ENCODE results near the gene CSNK1A1L.

Gene CSNK1A1L

GRCh38 chr13:37106642-37107041 is 1.2 kb upstream of the CSNK1A1L start:
- DNase-seq (ENCODE audit: low read depth), result no peak

- no peak for DNase-seq (ENCODE audit: low read depth)
Observed at GRCh38 chr13:37102896-37103295, 2.6 kb downstream of the CSNK1A1L start.

DNA sequence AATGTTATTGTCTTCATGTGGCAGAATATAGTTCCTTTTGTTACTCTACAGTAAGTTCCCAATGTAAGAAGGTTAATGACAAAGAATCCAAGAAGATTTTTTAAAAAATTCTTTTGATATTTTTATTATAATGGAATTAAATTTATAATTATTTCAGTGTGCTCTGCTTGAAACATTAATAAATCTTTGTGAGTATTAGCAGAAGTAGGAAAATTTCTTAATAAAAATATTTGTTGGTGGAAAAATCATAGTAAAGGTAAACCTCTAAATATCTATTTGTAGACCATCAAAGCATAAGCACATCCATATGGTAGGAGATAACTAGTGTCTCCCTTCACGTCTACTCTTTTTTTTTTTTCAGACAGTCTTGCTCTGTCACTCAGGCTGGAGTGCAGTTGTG is 4.3 kb downstream of the CSNK1A1L start:
- no peak for DNase-seq (ENCODE audit: low read depth)

DNA sequence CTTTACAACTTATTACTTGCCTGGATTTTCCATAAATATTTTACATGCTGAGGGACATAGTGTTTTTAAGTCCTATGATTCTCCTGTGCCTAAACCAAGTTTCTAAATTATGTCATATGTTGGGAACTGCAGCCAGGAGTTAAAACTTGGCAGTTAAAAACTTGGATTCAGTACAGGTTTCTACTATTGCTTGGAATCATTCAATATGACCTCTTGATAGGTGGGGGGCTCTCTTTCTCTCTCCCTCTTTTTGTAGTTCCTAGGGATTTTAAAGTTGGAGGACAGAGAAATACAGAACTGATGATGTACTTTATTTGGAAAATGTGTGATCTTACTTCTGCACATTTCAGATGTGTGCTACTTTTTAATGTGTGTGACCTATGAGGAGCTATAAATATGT is 4.7 kb downstream of the CSNK1A1L start:
- no peak for DNase-seq (ENCODE audit: low read depth)

- no peak for DNase-seq (ENCODE audit: low read depth)
Observed at GRCh38 chr13:37097076-37097475, 8.4 kb downstream of the CSNK1A1L start.

GRCh38 chr13:37094840-37095239 is 10.6 kb downstream of the CSNK1A1L start:
- DNase-seq (ENCODE audit: low read depth), result no peak

DNA sequence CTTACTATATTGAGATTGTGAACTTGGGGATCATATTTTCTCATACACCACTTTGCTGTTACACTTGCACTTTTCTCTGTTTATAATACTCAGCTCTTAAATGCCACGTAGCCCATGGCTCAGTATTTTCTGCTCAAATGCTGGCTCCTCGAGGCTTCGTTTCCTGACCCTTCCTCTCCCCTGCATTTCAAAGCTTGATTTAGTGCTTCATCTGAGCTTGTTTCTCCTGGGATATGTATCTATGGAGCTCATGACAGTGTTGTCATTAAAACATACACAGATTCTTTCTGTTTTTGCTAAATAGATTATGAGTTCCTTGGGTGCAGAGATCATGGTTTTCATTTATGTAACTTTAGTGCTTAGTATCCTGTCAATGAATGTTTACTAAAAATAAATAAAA is 11.4 kb downstream of the CSNK1A1L start:
- no peak for DNase-seq (ENCODE audit: low read depth)

DNA sequence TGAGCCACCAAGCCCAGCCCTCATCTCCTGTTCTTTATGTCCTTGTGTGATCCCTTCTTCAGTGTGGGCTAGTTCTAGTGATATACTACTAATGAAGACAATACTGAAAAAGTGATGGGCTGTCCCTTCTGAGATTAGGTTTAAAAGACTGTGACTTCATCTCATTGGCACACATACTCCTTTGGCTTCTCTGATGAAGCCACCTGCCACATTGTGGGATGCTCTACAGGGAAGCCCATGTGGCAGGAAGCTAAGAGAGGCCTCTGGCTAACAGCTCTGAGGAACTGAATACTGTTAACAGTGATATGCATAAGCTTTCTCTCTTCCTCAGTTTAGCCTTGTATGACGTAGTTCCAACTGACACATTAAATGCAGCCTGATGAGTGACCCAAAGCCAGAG is 13.6 kb downstream of the CSNK1A1L start:
- DNase-seq (ENCODE audit: low read depth), result no peak

DNA sequence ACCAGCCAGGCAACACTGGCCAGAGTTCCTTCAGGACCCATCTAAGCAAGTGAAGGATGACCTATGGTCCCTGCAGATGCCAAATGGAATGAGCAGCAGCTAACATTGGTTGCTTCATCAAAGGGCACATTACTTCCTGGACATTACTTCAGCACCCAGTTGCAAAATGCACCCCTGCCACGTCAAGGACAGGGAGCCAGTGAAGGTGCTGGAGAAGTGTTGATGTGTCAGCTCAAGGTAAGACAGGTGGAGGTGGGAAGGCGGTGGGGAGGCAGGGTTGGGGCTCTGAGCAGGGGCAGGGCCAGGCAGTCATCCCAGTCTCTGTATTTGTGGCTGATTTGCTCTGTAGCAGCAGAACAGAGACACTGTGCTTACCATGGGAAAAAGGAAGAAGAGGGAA is 14.6 kb downstream of the CSNK1A1L start:
- no peak for DNase-seq (ENCODE audit: low read depth)

DNA sequence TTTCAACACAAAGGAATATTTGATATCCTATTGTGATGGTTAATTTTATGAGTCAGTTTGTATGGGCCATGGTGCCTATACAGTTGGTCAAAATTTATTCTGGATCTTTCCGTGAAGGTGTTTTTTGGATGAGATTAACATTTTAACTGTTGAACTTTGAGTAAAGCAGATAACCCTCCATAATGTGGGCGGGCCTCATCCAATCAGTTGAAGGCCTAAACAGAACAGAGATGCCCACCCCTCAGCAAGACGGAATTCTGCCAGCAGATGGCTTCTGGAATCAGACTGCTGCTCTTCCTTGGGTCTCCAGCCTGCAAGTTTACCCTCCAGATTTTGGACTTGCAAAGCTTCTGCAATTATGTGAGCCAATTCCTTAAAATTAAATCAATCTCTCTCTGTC is 16.0 kb downstream of the CSNK1A1L start:
- DNase-seq (ENCODE audit: low read depth), result no peak

GRCh38 chr13:37087486-37087885 is 18.0 kb downstream of the CSNK1A1L start:
- DNase-seq (ENCODE audit: low read depth), result no peak

DNA sequence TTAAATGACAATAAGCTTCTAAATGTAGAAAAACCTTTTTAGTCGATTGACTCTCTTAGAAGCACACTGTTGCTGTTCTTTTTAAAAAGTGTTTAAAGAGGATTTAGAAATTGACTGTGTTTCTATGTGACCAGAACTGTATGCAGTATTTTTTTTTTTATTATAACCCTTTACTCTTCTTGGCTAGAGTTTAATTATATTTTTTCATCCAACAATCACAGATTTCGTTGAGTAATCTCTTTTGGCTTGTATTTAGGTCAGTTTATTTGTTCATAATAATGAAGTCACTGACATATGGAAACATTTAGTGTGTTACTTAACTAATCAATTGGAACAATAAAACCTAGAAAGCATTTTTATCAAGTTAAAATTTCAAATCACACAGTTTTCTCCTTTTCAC is 19.9 kb downstream of the CSNK1A1L start:
- DNase-seq (ENCODE audit: low read depth), result no peak

GRCh38 chr13:37076818-37077217 is 28.6 kb downstream of the CSNK1A1L start:
- no peak for DNase-seq (ENCODE audit: low read depth)

DNA sequence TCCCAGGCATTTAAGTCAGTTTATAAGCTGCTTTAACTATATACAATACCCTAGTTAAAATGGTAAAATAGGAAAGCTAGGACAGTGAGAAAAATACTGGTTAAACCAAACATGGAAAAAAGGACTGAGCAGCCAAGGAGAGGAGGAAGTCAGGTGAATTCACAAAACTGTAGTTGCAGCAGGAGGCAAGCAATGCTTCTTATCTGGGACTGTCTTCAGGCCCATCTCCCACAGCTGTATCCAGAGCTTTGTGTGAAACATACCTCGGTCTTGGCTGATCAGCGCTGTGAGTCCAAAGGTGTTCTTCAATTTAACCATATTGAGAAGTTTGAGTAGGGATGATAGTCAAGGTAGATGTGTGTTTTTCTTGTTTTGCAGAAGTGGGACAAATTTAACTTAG is 30.3 kb downstream of the CSNK1A1L start:
- DNase-seq (ENCODE audit: low read depth), result no peak

GRCh38 chr13:37074703-37075102 is 30.8 kb downstream of the CSNK1A1L start:
- no peak for DNase-seq (ENCODE audit: low read depth)

DNA sequence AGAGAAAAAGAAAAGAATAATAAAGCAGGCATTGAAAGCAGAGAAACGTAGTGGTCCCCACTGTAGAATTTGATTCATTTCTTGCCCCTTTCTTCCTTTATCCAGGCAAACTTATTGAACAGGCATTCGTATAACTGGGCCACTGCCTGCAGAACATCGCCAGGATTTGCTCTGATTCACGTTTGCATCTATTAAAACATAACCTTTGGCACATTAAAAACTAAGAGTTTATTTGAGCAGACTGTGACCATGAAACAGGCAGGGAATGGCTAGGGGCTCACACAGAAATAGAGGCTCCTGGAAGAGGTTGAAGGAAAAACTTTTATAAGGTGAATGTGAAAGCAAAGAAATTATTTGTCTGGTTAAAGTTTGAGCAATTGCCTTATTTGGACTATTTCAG is 33.4 kb downstream of the CSNK1A1L start:
- no peak for DNase-seq (ENCODE audit: low read depth)

- no peak for DNase-seq (ENCODE audit: low read depth)
Observed at GRCh38 chr13:37070956-37071355, 34.5 kb downstream of the CSNK1A1L start.

- no peak for DNase-seq (ENCODE audit: low read depth)
Observed at GRCh38 chr13:37070145-37070695, 35.2 kb downstream of the CSNK1A1L start.

- no peak for DNase-seq (ENCODE audit: low read depth)
Observed at GRCh38 chr13:37069597-37070103, 35.8 kb downstream of the CSNK1A1L start.

DNA sequence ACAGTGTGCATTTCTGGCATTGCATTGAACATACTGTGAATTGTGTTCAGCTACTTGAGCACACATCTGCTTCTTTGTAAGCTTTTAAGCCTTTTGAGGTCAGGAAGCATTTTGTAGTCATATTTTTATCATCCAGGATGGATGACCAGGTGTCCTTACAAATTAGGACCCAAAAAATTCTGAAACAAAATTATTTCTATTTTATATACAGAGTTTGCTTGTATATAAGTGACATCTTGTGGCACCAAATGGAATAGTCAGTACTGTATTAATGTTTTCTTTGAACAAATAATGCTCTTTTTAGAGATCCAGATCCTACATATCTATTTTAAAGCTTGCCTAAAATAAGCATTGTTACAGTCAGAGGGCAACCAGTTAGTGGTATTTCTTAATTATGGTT is 36.5 kb downstream of the CSNK1A1L start:
- DNase-seq (ENCODE audit: low read depth), result no peak

- DNase-seq (ENCODE audit: low read depth), result no peak
Observed at GRCh38 chr13:37067874-37068273, 37.6 kb downstream of the CSNK1A1L start.

- DNase-seq (ENCODE audit: low read depth), result no peak
Observed at GRCh38 chr13:37065890-37066526, 39.5 kb downstream of the CSNK1A1L start.

- no peak for DNase-seq (ENCODE audit: low read depth)
Observed at GRCh38 chr13:37059848-37060192, 45.6 kb downstream of the CSNK1A1L start.
